K562 (cell line): Measurements from ENCODE around the gene UBTD1. TPM values are rescaled to one million over a fixed set of nuclear protein-coding genes. Genes with fewer than 3 reads are reported as not detected.
A peak's percentile ranks its signal among the peaks of the same experiment; 100 is the strongest.

ENCODE experiments used
- CHCHD3 ChIP-seq: fragments of 250-450 bp; sonication (Bioruptor Pico); IDR thresholded peaks from 2 replicates; pipeline ENCODE4 v2.1.2; 2022; ENCODE audit warnings: mild to moderate bottlenecking
- DACH1 ChIP-seq: fragments of 450-650 bp; IDR thresholded peaks from 2 replicates; pipeline ENCODE4 v1.6.1; 2018; ENCODE audit not compliant: partially characterized antibody
- EWSR1 ChIP-seq: fragments of 450-650 bp; IDR thresholded peaks from 2 replicates; pipeline ENCODE4 v1.6.1; 2018; ENCODE audit warnings: borderline replicate concordance, mild to moderate bottlenecking, low read depth, moderate library complexity; ENCODE audit not compliant: partially characterized antibody
- GTF2E2 ChIP-seq: fragments of 200-800 bp; sonication (Bioruptor generic); IDR thresholded peaks from 2 replicates; pipeline ENCODE4 v1.6.1; 2016; ENCODE audit warnings: missing genetic modification characterization, missing compliant biosample characterization
- HNRNPUL1 ChIP-seq: fragments of 200-400 bp; formaldehyde crosslinking; IDR thresholded peaks from 2 replicates; pipeline ENCODE4 v1.6.1; 2017; ENCODE audit warnings: low read length
- JUN ChIP-seq, 2 experiments: sonication (generic) in 1 of 2; formaldehyde crosslinking in 1 of 2; IDR thresholded peaks; 2 replicates each; pipeline versions ENCODE4 v1.6.1 to v1.8.0; 2012 to 2022; ENCODE audit warnings: borderline replicate concordance in 2 of 2, mild to moderate bottlenecking in 2 of 2, improper control_type of control experiment in 1 of 2, low read depth in 1 of 2, low read length in 1 of 2, missing genetic modification reagents in 1 of 2
- LARP7 ChIP-seq: fragments of 450-650 bp; IDR thresholded peaks from 2 replicates; pipeline ENCODE4 v1.6.1; 2016
- NCOA1 ChIP-seq: fragments of 450-650 bp; IDR thresholded peaks from 2 replicates; pipeline ENCODE4 v1.6.1; 2016; ENCODE audit warnings: low read depth
- NFRKB ChIP-seq: fragments of 450-650 bp; IDR thresholded peaks from 2 replicates; pipeline ENCODE4 v1.6.1; 2016; ENCODE audit warnings: low read depth
- NKRF ChIP-seq: fragments of 450-650 bp; IDR thresholded peaks from 2 replicates; pipeline ENCODE4 v1.6.1; 2016; ENCODE audit warnings: borderline replicate concordance
- NR1H2 ChIP-seq: sonication (generic); formaldehyde crosslinking; IDR thresholded peaks from 2 replicates; pipeline ENCODE4 v1.4.0; 2020; ENCODE audit warnings: mild to moderate bottlenecking, missing genetic modification reagents
- PBX2 ChIP-seq, 2 experiments: IDR thresholded peaks in 1 of 2; conservative IDR thresholded peaks in 1 of 2; 2 replicates each; pipeline ENCODE4 v1.6.1; 2016; ENCODE audit warnings: low read depth in 2 of 2, mild to moderate bottlenecking in 1 of 2, missing compliant biosample characterization in 1 of 2, missing genetic modification characterization in 1 of 2, moderate library complexity in 1 of 2
- PHB ChIP-seq: fragments of 250-450 bp; sonication (Bioruptor Pico); IDR thresholded peaks from 2 replicates; pipeline ENCODE4 v1.5.0; 2021
- PKNOX1 ChIP-seq: fragments of 450-650 bp; IDR thresholded peaks from 2 replicates; pipeline ENCODE4 v1.6.1; 2016
- RBM14 ChIP-seq: fragments of 200-400 bp; formaldehyde crosslinking; IDR thresholded peaks from 2 replicates; pipeline ENCODE4 v1.6.1; 2018; ENCODE audit warnings: low read depth, mild to moderate bottlenecking, low read length, moderate library complexity, borderline replicate concordance; ENCODE audit not compliant: insufficient read depth
- RHOXF2B ChIP-seq: fragments of 250-450 bp; sonication (Bioruptor Pico); conservative IDR thresholded peaks from 2 replicates; pipeline ENCODE4 v1.5.1; 2021
- SRSF3 ChIP-seq: fragments of 200-400 bp; formaldehyde crosslinking; IDR thresholded peaks from 2 replicates; pipeline ENCODE4 v1.6.1; 2016; ENCODE audit warnings: mild to moderate bottlenecking, low read length, moderate library complexity; ENCODE audit not compliant: insufficient read depth
- SUPT5H ChIP-seq: fragments of 450-650 bp; IDR thresholded peaks from 2 replicates; pipeline ENCODE4 v1.6.1; 2016
- ZNF133 ChIP-seq: fragments of 250-450 bp; sonication (Bioruptor Pico); IDR thresholded peaks from 2 replicates; pipeline ENCODE4 v1.4.0; 2020; ENCODE audit warnings: mild to moderate bottlenecking
- ZNF518B ChIP-seq: fragments of 250-450 bp; sonication (Bioruptor Pico); IDR thresholded peaks from 2 replicates; pipeline ENCODE4 v1.5.0; 2021; ENCODE audit warnings: mild to moderate bottlenecking, moderate library complexity
- polyA plus RNA-seq, 8 experiments: library from polyadenylated mRNA; depleted of rRNA in 4 of 8; stranded (reverse) in 5 of 8; unstranded in 3 of 8; fragments of >200 nt; fragmentation: Nextera tagmentation in 2 of 8; fragmentation: Illumina TruSeq in 1 of 8; extraction: Ambion mirVana in 2 of 8; extraction: Trizol in 1 of 8; gene quantifications; 2 replicates each; pipeline versions ENCODE4 v1.2.1 to v1.2.3, GENCODE V29; 2011 to 2014; ENCODE audit warnings: inconsistent platforms in 1 of 8, missing spikeins in 1 of 8
- total RNA-seq, 7 experiments: library from RNA; depleted of rRNA in 6 of 7; stranded (reverse); fragments of >200 nt in 6 of 7; fragmentation: Illumina TruSeq in 2 of 7; extraction: Trizol in 2 of 7; gene quantifications; 2 replicates each; pipeline versions ENCODE4 v1.2.1 to v1.2.3, GENCODE V29; 2011 to 2021; ENCODE audit warnings: low replicate concordance in 1 of 7

Gene UBTD1
- total and polyA plus RNA-seq, 9 of the 15 experiments (the other 6 are each of a cell fraction or from before 2014, with no cell fraction given): 0.08 to 1.6 (median 0.81) TPM; not detected in 1

- TF ChIP-seq ZNF133 (CRISPR knock-in tag) (no peak), NKRF (peak; percentile 81; the same call in 1 of the 2 replicates), NCOA1 (no peak), RHOXF2B (no peak), CHCHD3 (CRISPR knock-in tag) (no peak), LARP7 (no peak), EWSR1 (no peak), SRSF3 (no peak), ZNF518B (CRISPR knock-in tag) (no peak), SUPT5H (0 out of 2 replicates have a peak, but pooled peaks have one; percentile 74), PBX2 (CRISPR knock-in tag; IDR thresholded peaks at IDR 0.05; ENCODE audit: low read depth) (no peak), PBX2 (tag; conservative IDR thresholded peaks at IDR 0.05; ENCODE audit: low read depth) (no peak), NR1H2 (no peak), GTF2E2 (tag) (no peak), DACH1 (no peak), NFRKB (no peak), PHB (no peak), HNRNPUL1 (no peak), RBM14 (no peak), PKNOX1 (peak; percentile 72), JUN (IDR thresholded peaks at IDR 0.05; ENCODE audit: borderline replicate concordance, low read depth, low read length) (0 out of 2 replicates have a peak, but pooled peaks have one; percentile 6), JUN (CRISPR knock-in tag; IDR thresholded peaks at IDR 0.05; ENCODE audit: borderline replicate concordance) (no peak)
These were observed 1.1 kb upstream of the UBTD1 start (continued) for GRCh38 chr10:97497572-97498075.
